HT-29 (cell line): ENCODE data around the gene H2BK1. TPM values are rescaled to one million over a fixed set of nuclear protein-coding genes. Genes with fewer than 3 reads are reported as not detected.

Experiments used
- DNase-seq: peaks from one replicate; pipeline ENCODE4 v3.0.0-alpha.2; 2015; ENCODE audit warnings: low spot score
- total RNA-seq: library from RNA; depleted of rRNA; stranded (reverse); fragments of >200 nt; shearing (Covaris generic); gene quantifications from 2 replicates; pipeline ENCODE4 v1.2.3, GENCODE V29; 2014

Gene H2BK1
- total RNA-seq, 1 experiment from 2014 or later: not detected

DNA sequence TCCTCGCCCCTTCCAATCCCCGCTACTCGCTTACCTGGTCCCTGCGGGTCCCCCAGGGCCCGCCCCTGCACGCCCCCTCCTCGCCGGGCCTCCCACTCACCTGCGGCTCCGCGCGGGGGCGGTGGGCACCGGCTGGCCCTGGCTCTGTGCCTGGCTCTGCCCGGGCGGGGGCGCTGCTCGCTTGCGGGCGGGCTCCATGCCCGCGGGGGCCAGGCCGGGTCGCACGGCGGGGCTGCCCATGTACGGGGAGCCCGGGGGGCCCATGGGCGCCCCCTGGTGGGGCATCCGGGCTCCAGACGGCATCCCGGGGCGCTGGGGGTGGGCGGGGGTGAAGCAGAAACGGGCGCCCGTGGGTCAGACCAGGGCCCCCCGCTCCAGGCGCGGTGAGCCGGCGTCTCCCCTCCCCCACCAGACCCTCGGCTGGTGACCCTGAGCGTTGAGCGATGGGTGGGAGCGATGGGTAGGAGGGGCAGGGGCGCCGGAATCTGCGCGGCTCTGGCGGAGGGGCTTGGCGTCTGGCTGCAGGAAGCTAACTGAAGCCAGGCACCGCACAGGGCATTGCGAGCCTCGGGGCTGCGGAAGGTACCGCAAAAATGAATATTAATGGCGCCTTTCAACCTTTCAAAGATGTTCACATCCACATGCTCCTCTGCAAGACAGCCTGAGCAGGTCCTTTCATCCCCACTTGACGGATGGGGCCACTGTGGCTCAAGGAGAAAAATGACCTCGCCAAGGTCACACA, 35.2 kb upstream of the H2BK1 start:
- no peak for DNase-seq

DNA sequence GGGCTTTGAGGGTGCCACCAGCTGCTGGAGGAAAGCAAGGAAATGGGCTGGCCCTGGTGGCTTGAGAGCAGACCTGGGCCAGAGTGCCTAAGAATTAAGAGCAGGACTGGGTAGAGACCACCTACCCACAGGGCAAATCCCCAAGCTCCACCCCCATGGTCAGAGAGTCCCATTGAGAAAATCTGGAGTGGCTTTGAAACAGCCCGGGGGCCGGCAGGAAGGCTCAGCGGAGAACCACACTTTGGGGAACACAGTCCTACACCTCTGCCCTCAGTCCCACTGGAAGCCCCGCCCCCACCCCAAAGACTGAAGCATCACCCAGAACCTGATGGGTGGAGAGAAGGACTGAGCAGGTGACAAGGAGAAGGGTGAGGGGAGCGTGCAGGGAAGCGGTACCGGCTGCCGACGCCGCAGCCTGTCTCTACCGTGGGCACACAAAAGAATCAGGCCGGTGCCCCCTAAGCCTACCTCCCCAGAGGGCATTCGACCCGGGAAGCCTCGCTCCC, 34.6 kb upstream of the H2BK1 start:
- DNase-seq: no peak

DNA sequence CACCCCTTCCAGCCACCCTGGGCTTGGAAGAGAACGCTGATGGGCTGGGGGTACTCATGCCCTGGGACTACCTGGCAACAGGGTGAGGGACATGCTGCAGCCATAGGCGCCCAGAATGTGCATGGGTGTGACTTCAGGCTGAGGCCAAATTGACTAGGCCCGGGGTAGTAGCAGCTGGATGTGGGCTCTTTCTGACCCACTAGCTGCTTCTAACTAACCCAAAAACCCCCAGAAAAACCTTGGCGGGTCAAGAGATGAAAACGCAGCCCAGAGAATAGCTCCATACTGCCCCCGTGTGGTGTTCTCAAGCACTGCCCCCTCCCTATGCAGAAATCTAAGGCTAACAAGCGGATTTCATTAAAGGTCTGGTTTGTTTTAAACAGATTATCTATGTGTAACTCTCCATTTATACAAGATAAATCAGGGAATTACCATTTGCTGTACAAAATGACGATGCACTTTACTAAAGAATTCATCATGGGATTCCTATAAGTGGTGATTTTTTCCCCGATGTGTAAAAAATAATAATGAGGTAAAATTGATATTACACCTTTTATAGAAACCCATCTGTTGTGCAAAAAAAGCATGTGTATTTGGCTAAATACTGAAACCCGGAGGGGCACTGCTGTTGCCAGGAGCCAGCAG, 34.0 kb upstream of the H2BK1 start:
- DNase-seq: peak; percentile 70

DNA sequence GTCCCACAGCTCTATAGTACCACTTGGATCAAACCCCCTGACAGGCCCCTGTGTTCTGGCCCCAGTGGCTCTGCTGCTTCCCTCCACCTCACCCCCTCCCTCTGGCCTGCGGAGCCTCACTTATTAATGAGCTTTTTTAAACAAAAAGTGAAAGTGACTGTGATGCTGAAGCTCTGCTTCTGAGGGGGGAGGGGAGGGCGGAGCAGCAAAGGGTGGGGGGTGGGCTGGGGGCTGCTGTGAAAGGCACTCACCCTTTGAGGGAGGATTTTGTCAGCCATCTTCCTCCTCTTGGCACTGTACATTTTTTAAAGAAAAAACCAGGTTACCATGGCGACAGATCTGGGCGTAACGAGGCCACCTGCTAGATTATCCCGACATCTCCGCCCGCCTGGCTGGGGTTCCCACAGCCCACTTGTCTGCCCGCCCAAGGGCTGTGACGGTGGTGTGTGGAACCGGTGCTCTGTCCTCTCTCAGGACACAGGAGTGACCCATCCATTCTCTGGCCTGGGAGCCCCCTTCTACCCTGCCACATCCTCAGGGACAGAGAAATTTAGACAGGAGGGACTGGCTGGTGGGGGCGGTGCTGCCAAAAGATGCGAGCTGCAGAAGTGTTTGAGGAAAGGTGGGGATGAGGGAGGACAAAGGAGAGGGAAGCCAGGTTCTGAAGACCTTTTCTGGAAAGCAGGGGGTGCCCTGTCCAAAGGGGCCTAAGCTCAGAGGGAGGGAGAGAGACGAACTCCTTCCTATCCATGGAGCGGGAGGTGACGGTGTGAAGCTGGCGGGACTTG, 33.3 kb upstream of the H2BK1 start:
- DNase-seq: no peak

DNA sequence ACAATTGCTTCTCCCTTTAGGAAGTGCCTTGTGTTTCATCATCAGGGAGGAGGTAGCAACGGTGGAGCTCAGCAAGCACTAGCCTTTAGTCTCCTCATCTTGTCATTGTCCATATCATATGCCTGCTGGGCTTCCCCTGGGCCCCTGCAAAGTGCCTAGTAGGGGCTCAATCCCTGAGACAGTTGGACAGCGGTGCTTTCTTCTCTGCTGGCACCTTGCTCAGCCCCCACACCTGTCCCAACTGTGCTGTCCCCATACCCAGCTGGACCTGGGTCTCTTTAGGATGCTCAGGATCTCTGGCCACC, 32.7 kb upstream of the H2BK1 start:
- no peak for DNase-seq

DNA sequence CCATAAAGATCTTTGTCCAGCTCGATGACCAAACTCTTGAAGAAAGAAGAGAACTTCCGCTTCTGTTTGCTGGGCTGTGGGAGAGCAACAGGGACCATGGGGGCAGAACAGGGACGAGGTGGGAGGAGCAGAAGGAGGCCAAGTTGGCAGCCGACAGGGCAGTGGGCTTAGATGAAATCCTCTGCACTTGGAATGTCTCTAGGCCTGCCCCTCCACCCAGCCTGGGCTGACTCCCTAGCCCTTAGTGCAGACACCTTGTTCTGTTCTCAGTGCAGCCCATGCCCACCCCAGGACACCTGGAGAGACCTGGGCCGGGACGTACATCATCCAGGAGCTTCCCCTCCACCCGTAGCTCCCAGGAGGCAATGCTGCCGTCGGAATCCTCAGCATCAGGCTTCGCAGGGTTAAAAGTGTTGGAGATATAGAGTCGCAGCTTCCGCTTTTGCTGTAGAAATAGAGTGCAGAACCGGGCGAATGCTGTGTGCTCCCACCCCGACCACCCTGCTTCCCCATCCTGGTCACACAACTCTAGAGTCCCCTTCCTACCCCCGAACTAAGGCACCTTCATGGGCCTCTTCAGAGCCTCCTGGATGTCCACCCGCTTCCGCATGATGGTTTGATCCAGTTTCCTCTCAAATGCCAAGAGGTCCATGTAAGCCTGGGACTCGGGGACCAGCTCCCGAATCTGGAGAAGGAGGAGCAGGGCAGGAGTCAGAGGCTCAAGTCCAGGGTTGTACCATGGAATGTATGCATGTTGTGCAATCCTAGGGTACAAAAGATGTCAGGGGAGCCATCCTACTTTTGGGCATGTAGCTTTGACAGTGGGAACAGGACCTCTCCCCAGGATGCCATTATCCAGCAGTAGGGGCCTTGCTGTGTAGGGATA, 32.1 kb upstream of the H2BK1 start:
- DNase-seq: no peak

DNA sequence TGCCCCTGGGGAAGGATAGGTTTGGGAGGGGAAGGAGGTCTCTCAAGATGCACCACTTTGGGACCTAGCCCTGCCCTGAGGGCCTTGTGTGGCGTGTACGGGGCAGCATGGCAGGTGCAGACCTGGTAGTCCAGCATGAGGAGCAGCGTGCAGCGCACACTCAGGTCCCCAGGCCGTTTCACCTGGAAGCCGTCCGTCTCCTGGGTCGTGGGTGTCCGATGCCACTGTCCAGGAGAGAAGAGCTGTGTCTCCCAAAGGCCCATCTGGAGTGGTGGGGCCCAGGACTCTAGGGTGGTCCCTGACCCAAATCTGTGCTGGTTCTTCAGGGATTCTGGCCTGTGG, 31.4 kb upstream of the H2BK1 start:
- DNase-seq: no peak

DNA sequence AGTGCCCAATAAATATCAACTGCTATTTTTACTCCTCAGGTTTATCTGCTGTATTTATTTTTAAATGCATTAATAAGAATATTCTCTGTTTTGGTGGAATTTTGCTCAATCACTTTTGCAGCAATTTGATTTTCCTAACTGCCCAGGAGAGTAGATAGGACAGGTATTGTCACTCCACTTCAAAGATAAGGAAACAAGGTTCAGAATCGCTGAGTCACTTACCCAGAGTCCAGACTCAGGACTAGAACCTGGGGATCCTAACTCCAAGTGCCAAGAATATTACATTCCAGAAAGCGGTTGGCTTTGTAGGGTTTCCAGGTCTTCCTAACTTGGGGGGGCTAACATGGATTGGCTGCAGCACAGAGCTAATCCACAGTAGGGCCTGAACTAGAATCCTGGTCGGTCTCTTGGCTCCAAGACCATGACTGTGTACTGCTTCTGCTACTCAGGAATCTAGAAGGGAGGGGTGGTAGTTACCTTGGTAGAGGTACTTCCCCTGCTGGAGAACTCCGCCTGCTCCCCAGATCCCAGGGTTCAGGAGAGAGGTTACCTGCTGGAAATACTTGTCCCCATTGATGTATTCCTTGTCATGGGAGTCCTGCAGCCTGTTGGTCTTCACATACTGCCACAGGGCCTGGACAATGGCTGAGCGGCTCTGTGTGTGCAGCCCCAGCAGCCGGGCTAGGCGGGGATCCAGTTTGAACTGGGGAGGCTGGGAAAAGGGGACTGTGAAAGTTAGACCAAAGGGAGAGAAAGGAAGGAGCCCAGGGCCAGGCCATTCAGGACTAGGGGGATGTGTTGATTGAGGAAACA, 30.9 kb upstream of the H2BK1 start:
- DNase-seq: no peak

DNA sequence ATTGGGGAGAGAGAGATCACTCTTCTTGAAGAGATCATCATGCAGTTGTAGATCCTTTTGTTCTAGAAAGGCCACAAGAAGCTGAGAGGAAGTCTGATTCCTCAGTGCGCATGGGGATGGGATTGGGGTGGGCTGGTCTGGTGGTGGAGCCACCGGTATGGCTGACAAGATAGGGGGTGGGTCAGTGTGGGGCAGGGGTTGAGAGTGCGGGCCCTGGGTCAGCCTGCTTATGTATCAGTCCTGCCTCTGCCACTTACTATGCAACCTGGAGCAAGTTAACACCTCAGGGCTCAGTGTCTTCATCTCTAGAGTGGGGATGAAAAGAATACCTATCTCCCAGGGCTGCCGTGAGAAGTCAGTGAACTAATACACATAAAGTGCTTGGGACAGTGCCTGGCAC, 30.2 kb upstream of the H2BK1 start:
- no peak for DNase-seq

DNA sequence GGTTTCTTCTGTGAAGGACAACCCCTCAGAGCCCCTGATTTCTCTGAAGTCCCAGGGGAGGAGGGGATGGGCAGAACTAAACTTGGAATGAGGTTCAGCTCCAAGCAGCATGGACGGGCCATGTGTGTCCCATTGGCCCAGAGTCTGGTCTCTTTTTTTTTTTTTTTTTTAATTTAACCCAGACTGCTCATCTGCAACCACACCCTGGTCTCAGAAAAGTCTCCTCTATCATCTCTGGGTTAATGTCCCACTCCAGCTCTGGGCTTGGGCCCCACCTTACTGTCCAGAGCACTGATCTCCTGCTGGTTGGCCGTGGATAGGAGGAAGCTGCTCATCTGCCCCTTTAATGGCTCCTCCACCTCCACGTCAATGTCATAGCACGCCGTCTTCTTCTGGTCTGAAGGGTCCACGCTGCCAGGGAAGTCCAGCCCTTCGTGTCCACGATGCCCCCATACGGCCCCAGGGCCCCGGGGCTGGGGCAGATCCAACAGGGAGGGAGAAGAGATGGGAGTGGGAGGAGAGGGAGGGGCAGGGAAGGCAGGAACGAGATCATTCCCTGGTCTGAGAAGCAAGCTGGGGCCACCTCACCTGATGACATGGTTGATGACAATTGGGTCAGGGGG, 29.7 kb upstream of the H2BK1 start:
- DNase-seq: no peak

DNA sequence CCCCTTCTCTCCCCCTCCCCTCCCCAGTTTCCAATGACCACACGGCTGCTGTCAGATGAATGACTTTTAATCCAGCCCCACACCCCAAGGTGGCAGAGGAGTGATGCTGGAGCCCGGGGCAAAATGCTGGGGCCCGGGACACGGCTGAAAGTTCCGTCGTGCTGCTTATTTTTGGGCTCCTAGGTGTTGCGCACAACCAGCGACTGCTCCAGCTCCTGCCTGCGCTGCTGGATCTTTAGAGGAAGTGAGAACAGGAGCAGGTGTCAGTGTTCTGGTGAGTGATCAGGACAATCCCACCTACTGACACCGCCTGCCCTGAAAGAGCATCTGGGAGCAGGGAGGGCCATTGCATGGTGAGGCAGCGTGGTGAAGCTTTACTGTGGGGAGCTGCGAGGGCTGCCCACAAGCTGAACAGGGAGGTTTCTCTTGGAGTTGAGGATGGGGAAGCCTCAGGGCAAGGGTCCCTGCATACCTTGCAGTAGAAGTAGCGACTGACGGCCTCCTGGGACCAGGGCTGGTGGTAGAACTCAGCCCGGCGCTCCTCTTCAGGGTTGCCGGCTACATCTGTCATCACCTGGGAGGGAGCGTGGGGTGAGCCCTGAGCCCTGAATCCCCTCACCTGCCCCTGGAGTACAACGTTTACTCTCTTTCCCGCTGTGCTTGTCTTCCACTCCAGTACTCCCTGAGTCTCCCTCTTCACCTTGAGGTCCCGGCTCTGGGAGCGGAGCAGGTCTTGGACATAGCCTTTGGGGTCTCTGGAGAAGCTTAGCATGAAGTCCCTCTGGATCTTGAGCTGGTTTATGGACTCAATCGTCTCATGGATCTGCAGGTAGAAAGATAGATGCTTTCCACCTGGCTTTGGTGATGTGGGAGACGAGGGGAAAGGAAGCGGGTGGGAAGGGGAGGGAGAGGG, 28.9 kb upstream of the H2BK1 start:
- DNase-seq: no peak

DNA sequence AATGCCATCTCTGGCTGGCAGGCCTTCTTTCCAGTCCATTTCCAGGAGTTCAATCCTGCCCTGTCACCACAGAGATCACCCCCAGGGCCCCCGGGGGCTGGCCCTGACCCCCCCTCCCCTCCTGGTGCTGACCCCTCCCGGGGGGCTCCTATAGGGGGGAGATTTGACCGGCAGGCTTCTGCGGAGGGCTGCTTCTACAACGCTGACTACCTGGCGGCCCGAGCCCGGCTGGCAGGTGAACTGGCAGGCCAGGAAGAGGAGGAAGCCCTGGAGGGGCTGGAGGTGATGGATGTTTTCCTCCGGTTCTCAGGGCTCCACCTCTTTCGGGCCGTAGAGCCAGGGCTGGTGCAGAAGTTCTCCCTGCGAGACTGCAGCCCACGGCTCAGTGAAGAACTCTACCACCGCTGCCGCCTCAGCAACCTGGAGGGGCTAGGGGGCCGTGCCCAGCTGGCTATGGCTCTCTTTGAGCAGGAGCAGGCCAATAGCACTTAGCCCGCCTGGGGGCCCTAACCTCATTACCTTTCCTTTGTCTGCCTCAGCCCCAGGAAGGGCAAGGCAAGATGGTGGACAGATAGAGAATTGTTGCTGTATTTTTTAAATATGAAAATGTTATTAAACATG, 28.0 kb upstream of the H2BK1 start:
- DNase-seq: no peak

DNA sequence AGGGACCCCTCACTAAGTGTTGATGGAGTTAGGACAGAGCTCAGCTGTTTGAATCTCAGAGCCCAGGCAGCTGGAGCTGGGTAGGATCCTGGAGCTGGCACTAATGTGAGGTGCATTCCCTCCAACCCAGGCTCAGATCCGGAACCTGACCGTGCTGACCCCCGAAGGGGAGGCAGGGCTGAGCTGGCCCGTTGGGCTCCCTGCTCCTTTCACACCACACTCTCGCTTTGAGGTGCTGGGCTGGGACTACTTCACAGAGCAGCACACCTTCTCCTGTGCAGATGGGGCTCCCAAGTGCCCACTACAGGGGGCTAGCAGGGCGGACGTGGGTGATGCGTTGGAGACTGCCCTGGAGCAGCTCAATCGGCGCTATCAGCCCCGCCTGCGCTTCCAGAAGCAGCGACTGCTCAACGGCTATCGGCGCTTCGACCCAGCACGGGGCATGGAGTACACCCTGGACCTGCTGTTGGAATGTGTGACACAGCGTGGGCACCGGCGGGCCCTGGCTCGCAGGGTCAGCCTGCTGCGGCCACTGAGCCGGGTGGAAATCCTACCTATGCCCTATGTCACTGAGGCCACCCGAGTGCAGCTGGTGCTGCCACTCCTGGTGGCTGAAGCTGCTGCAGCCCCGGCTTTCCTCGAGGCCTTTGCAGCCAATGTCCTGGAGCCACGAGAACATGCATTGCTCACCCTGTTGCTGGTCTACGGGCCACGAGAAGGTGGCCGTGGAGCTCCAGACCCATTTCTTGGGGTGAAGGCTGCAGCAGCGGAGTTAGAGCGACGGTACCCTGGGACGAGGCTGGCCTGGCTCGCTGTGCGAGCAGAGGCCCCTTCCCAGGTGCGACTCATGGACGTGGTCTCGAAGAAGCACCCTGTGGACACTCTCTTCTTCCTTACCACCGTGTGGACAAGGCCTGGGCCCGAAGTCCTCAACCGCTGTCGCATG, 27.2 kb upstream of the H2BK1 start:
- peak; percentile 0 for DNase-seq

DNA sequence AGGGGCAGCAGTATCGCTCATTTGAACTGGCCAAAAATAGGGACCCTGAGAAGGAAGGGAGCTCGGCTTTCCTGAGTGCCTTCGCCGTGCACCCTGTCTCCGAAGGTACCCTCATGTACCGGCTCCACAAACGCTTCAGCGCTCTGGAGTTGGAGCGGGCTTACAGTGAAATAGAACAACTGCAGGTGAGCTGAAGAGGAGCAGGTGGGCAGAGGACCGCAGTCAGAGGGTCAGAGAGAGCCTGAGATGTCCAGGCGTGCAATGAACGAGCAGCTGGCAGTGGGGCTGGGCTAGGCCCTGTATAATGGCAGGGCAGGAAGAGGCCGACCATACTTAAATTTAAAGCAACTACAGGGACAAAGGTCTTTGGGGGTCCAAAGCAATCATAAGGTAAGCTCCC, 26.1 kb upstream of the H2BK1 start:
- no peak for DNase-seq

DNA sequence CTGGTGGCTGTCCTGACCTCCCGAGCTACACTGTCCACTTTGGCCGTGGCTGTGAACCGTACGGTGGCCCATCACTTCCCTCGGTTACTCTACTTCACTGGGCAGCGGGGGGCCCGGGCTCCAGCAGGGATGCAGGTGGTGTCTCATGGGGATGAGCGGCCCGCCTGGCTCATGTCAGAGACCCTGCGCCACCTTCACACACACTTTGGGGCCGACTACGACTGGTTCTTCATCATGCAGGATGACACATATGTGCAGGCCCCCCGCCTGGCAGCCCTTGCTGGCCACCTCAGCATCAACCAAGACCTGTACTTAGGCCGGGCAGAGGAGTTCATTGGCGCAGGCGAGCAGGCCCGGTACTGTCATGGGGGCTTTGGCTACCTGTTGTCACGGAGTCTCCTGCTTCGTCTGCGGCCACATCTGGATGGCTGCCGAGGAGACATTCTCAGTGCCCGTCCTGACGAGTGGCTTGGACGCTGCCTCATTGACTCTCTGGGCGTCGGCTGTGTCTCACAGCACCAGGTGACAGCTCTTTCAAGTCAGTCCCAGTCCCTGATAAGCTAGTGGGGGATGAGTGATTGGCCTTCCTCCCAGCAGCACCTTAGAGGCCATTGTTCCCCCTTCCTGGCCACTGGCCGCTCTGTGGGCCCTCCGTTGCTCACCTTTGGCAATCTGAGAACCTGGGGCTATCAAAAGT, 25.0 kb upstream of the H2BK1 start:
- no peak for DNase-seq

DNA sequence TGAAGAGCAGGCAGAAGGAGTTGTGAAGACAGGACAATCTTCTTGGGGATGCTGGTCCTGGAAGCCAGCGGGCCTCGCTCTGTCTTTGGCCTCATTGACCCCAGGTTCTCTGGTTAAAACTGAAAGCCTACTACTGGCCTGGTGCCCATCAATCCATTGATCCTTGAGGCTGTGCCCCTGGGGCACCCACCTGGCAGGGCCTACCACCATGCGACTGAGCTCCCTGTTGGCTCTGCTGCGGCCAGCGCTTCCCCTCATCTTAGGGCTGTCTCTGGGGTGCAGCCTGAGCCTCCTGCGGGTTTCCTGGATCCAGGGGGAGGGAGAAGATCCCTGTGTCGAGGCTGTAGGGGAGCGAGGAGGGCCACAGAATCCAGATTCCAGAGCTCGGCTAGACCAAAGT, 23.5 kb upstream of the H2BK1 start:
- no peak for DNase-seq
